Lower lobe of right lung (tissue), 2 donors: ENCODE measurements around the gene TOX3. TPM values are rescaled to one million over a fixed set of nuclear protein-coding genes. Genes with fewer than 3 reads are reported as not detected.

ENCODE experiments used
- ATAC-seq, 2 donors: fragments of 200-7000 bp; cut with Tn5 transposase; one replicate each; pipeline ENCODE4 v1.9.1; 2020 to 2022; ENCODE audit warnings: mild to moderate bottlenecking in 2 of 2, moderate library complexity in 2 of 2
- DNase-seq: peaks from one replicate; pipeline ENCODE4 v3.0.0-alpha.2; 2020
- H3K27ac ChIP-seq: fragments of 200-600 bp; one replicate; pipeline ENCODE4 v1.8.0; 2022
- H3K27me3 ChIP-seq: fragments of 200-600 bp; one replicate; pipeline ENCODE4 v1.8.0; 2022; ENCODE audit warnings: low read depth
- H3K36me3 ChIP-seq: fragments of 200-600 bp; one replicate; pipeline ENCODE4 v1.8.0; 2022; ENCODE audit warnings: mild to moderate bottlenecking
- H3K4me1 ChIP-seq: fragments of 200-600 bp; one replicate; pipeline ENCODE4 v1.8.0; 2022
- H3K4me3 ChIP-seq: fragments of 200-600 bp; one replicate; pipeline ENCODE4 v1.8.0; 2022; ENCODE audit warnings: mild to moderate bottlenecking
- H3K9me3 ChIP-seq: fragments of 200-600 bp; one replicate; pipeline ENCODE4 v1.8.0; 2022
- intact Hi-C: fragments of 100-400 bp; cut with DNase I; formaldehyde crosslinking; loops from one replicate; pipeline ENCODE4 v1.11.0; 2022
- total RNA-seq: library from RNA; stranded (reverse); fragmentation: NEBNext Ultra II Directional; extraction: Animal tissue kit (Norgen Biotek cat#: 25700); gene quantifications from one replicate; pipeline ENCODE4 v1.2.1, GENCODE V29; 2021
- TF ChIP-seq, protein P1 (sequence below): fragments of 200-600 bp; IDR thresholded peaks from one replicate; pipeline ENCODE4 v1.8.0; 2022; ENCODE audit warnings: antibody characterized with exemption, mild to moderate bottlenecking
- donor health status: DM: no; HTN: yes; CAD: no; lungs with severe emphysema.

The TOX3 gene
- total RNA-seq, 1 donor from 2014 or later: 4.1 TPM

DNA sequence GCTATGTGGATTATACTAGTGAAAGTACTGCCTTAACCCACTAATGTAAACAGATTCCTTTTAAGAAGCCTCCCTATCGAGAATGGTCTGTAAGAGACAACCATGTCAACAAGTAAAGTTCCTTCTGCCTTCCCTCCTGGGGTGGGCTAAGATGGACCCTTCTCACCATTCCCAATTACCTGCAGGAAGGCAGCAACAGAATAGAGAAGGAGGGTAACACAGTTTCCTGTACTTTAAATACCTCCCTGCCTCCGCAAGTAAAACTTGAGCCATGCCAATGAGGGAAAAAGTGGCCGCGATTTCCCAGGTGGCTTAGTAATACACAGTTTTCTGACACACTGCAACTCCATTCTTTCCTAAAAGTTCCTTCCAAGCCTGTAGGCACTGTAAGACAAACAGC lies 45.2 kb downstream of the TOX3 start:
- no peak for ATAC-seq
- TF ChIP-seq, protein P1, sequence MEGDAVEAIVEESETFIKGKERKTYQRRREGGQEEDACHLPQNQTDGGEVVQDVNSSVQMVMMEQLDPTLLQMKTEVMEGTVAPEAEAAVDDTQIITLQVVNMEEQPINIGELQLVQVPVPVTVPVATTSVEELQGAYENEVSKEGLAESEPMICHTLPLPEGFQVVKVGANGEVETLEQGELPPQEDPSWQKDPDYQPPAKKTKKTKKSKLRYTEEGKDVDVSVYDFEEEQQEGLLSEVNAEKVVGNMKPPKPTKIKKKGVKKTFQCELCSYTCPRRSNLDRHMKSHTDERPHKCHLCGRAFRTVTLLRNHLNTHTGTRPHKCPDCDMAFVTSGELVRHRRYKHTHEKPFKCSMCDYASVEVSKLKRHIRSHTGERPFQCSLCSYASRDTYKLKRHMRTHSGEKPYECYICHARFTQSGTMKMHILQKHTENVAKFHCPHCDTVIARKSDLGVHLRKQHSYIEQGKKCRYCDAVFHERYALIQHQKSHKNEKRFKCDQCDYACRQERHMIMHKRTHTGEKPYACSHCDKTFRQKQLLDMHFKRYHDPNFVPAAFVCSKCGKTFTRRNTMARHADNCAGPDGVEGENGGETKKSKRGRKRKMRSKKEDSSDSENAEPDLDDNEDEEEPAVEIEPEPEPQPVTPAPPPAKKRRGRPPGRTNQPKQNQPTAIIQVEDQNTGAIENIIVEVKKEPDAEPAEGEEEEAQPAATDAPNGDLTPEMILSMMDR: no peak
- no peaks in the 10 kb centered on the region for H3K27me3 ChIP-seq
- H3K4me1 ChIP-seq: no peaks in the 10 kb centered on the region
- H3K4me3 ChIP-seq: no peak overlapping the region
- H3K36me3 ChIP-seq: no peaks in the 10 kb centered on the region
- no peak overlapping the region for H3K27ac ChIP-seq
- intact Hi-C loops: no loop called here
- DNase-seq: no peak
- no peaks in the 10 kb centered on the region for H3K9me3 ChIP-seq

DNA sequence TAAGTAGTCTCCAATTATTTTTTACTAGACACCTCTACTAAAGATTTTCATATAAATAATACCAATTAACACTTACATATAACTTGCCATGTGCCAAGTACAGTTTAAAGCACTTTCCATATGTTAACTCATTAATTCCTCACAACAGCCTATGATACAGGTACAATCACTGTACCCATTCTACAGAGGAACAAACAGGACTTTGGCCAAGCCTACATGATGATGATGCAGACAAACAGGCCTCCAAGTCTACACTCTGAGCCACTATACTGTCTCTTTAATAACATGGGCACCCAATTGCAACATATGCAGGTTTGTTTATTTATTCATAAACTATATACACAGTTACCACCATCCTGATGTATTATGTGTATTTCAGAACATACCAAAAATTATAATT lies 46.0 kb downstream of the TOX3 start:
- intact Hi-C loops: no loop called here
- DNase-seq: no peak
- Histone ChIP-seq H3K9me3 (no peaks in the 10 kb centered on the region), H3K4me3 (no peak overlapping the region), H3K4me1 (no peaks in the 10 kb centered on the region), H3K36me3 (no peaks in the 10 kb centered on the region), H3K27me3 (no peaks in the 10 kb centered on the region), H3K27ac (no peak overlapping the region)
- no peak for ATAC-seq
- TF ChIP-seq, protein P1: no peak

DNA sequence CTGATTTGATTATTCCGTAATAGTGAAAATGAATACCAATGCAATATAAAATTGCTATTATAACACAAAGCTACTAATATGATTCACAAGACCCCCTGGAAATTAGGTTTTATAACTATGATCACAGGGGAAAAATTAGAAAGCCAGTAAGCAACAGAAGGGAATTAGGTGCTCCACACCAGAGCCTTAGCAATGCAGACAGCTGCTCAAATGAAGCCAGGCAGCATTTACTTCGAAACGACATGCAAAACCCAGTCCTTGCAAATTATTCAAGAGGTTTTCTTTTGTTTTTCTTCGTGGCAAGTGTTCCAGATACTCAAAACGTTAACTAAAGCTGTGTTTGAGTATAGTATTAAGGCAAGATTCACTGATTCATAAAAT lies 47.9 kb downstream of the TOX3 start:
- intact Hi-C loops: no loop called here
- H3K36me3 ChIP-seq: no peaks in the 10 kb centered on the region
- H3K4me3 ChIP-seq: no peak overlapping the region
- TF ChIP-seq, protein P1: no peak
- DNase-seq: no peak
- ATAC-seq: no peak
- no peaks in the 10 kb centered on the region for H3K9me3 ChIP-seq
- H3K27ac ChIP-seq: no peak overlapping the region
- H3K4me1 ChIP-seq: no peaks in the 10 kb centered on the region
- H3K27me3 ChIP-seq: no peaks in the 10 kb centered on the region

DNA sequence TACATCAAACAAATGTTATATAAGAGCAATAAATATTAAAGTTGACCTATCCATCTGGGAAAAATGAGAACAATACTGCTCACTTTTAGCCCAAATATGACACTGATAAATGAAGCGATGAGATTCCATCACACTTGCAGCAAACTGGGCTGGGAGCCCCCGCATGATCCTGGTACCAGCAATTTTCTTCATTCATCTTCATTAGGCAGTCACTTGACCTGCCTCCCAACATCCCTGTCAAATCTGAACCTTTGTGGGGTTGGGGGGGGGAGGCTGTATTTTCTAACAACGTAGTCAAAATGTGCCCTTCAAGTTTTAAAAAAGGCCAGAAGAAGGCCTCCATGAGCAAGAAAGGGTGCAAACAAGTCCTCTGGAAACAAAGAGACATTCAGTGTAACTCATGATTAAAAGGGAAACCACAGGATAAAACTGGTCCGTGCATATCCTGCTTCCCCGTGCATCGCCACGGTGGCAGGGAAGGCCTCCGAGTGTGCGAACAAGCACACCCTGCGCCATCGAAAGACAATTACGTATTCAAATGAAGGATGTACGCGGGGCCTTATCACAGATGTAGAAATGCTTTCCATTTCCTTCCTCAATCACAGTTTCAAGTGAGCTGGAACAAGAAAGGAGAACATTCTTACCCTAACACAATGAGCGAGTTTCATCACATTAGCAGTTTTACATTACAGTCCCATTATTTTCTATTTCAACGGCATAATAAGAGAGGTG lies 48.4 kb downstream of the TOX3 start:
- H3K36me3 ChIP-seq: no peaks in the 10 kb centered on the region
- H3K27ac ChIP-seq: no peak overlapping the region
- TF ChIP-seq, protein P1: no peak
- no peaks in the 10 kb centered on the region for H3K4me1 ChIP-seq
- no peaks in the 10 kb centered on the region for H3K9me3 ChIP-seq
- no peaks in the 10 kb centered on the region for H3K27me3 ChIP-seq
- no peak overlapping the region for H3K4me3 ChIP-seq
- ATAC-seq (no peak), DNase-seq (no peak)
- intact Hi-C loops: no loop called here

DNA sequence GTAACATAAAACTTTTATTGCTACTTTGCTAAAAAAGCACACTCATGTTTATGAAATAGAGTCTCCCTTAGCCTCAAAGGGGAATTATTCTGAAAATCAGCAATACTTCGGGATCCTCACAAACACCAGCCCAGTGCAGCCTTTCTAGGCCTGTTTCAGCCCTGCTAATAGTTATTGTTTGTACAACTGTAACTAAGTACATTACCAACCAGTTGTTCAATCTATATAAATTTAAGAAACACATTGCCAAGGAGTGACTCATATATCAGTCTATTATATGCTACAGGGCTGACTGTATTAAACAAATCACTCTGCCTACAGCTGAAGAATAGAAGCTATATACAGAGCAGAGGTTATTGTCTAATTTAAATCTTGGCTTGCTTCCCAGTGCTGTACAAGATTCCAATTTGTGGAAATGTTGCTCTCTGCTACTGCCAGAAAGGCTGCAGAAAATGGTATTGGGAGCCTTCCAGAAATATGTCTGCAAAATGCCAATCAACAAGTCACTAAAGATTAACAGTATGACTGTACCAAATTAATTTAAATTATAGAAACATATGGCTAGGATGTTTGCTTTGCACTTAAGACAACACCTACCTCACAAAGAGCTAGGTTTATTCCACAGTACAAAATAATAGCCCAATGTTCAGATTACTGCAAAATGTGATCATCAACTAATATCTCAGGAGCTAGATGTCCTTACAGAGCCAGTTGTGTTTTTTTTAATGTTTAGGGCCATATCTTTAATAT lies 49.7 kb downstream of the TOX3 start:
- Histone ChIP-seq H3K27me3 (no peaks in the 10 kb centered on the region), H3K4me1 (no peaks in the 10 kb centered on the region)

More for the DNA sequence above, 49.7 kb downstream of the TOX3 start:
- H3K36me3 ChIP-seq: no peaks in the 10 kb centered on the region
- no peak overlapping the region for H3K4me3 ChIP-seq
- no peak for ATAC-seq
- intact Hi-C loops: no loop called here
- no peak for DNase-seq
- no peaks in the 10 kb centered on the region for H3K9me3 ChIP-seq
- TF ChIP-seq, protein P1: no peak
- no peak overlapping the region for H3K27ac ChIP-seq
